Measurements from ENCODE around the gene MRGPRD. TPM values are rescaled to one million over a fixed set of nuclear protein-coding genes. Genes with fewer than 3 reads are reported as not detected.

The MRGPRD gene
- total RNA-seq, 2 experiments from 2014 or later = not detected

- CTCF ChIA-PET (ENCODE audit: unreplicated experiment) = no interaction called here
Observed at GRCh38 chr11:68940651-68941323, 40.0 kb downstream of the MRGPRD start.

GRCh38 chr11:68939583-68940555 is 40.9 kb downstream of the MRGPRD start:
- intact Hi-C loops (cut with micrococcal nuclease; ENCODE audit: unreplicated experiment) = no loop called here

More at GRCh38 chr11:68940651-68941323, 40.0 kb downstream of the MRGPRD start:
- no peak for DNase-seq (ENCODE audit: low spot score)
- no peaks in the 10 kb centered on the region for H4K20me1 ChIP-seq (ENCODE audit: insufficient read depth, low read length)
- no peak overlapping the region for H3K27ac ChIP-seq (ENCODE audit: low read depth, low read length, poor library complexity, severe bottlenecking)
- POLR2A ChIA-PET = no interaction called here
- no TSS peak for BruUV-seq (replicated peaks)
- H2AFZ ChIP-seq (ENCODE audit: low read length) = no peak overlapping the region
- peaks cover 21% of the 10 kb centered on the region for H3K36me3 ChIP-seq (ENCODE audit: insufficient read depth, low read length)
- no peaks in the 10 kb centered on the region for H3K9me3 ChIP-seq (ENCODE audit: low read length)
- no peaks in the 10 kb centered on the region for H3K79me2 ChIP-seq (ENCODE audit: insufficient read depth, low read depth, low read length)
- no peaks in the 10 kb centered on the region for H3K4me1 ChIP-seq (ENCODE audit: insufficient read depth, low read length, poor library complexity, severe bottlenecking)
- no peaks in the 10 kb centered on the region for H3K9me2 ChIP-seq (ENCODE audit: insufficient read depth, low read length)
- intact Hi-C loops (cut with micrococcal nuclease; ENCODE audit: unreplicated experiment) = no loop called here
- no peak overlapping the region for H3K4me3 ChIP-seq (ENCODE audit: low read depth, low read length, poor library complexity, severe bottlenecking)
- TF ChIP-seq, protein P1, sequence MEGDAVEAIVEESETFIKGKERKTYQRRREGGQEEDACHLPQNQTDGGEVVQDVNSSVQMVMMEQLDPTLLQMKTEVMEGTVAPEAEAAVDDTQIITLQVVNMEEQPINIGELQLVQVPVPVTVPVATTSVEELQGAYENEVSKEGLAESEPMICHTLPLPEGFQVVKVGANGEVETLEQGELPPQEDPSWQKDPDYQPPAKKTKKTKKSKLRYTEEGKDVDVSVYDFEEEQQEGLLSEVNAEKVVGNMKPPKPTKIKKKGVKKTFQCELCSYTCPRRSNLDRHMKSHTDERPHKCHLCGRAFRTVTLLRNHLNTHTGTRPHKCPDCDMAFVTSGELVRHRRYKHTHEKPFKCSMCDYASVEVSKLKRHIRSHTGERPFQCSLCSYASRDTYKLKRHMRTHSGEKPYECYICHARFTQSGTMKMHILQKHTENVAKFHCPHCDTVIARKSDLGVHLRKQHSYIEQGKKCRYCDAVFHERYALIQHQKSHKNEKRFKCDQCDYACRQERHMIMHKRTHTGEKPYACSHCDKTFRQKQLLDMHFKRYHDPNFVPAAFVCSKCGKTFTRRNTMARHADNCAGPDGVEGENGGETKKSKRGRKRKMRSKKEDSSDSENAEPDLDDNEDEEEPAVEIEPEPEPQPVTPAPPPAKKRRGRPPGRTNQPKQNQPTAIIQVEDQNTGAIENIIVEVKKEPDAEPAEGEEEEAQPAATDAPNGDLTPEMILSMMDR (conservative IDR thresholded peaks at IDR 0.05; ENCODE audit: low read length) = no peak
- no peak for TF ChIP-seq EZH2phosphoT487 (IDR thresholded peaks at IDR 0.05; ENCODE audit: borderline replicate concordance, low read depth, low read length)
- H3K4me2 ChIP-seq (ENCODE audit: low read length) = no peak overlapping the region

More at GRCh38 chr11:68939583-68940555, 40.9 kb downstream of the MRGPRD start:
- POLR2A ChIA-PET = no interaction called here
- Histone ChIP-seq H3K4me2 (ENCODE audit: low read length) (no peak overlapping the region), H3K79me2 (ENCODE audit: insufficient read depth, low read depth, low read length) (no peaks in the 10 kb centered on the region), H2AFZ (ENCODE audit: low read length) (no peak overlapping the region), H3K9me3 (ENCODE audit: low read length) (no peaks in the 10 kb centered on the region), H3K27ac (ENCODE audit: low read depth, low read length, poor library complexity, severe bottlenecking) (no peak overlapping the region), H3K36me3 (ENCODE audit: insufficient read depth, low read length) (peaks cover 21% of the 10 kb centered on the region), H4K20me1 (ENCODE audit: insufficient read depth, low read length) (no peaks in the 10 kb centered on the region), H3K4me1 (ENCODE audit: insufficient read depth, low read length, poor library complexity, severe bottlenecking) (no peaks in the 10 kb centered on the region), H3K4me3 (ENCODE audit: low read depth, low read length, poor library complexity, severe bottlenecking) (no peak overlapping the region), H3K9me2 (ENCODE audit: insufficient read depth, low read length) (no peaks in the 10 kb centered on the region)
- BruUV-seq (replicated peaks) = no TSS peak
- DNase-seq (ENCODE audit: low spot score) = no peak
- CTCF ChIA-PET (ENCODE audit: unreplicated experiment) = no interaction called here
- TF ChIP-seq EZH2phosphoT487 (IDR thresholded peaks at IDR 0.05; ENCODE audit: borderline replicate concordance, low read depth, low read length) = no peak
- TF ChIP-seq, protein P1 (conservative IDR thresholded peaks at IDR 0.05; ENCODE audit: low read length) = no peak
